Activated CD4-positive, alpha-beta T cell treated with anti-CD3 and anti-CD28 coated beads, Interleukin-2, Interleukin-6, amounts not matched to agents 100 ng/mL and 50 ng/mL, durations not matched to agents 16 hours and 8 hours (primary cell): ENCODE data around the gene MS4A15.
"Not testable (repeated sequence)": the region's sequence is repeated elsewhere in the genome, so short reads cannot be mapped to it uniquely, and the experiment has no call there.

Experiments used
- DNase-seq: peaks from one replicate; pipeline ENCODE4 v3.0.0-alpha.2; 2020

MS4A15 gene

DNA sequence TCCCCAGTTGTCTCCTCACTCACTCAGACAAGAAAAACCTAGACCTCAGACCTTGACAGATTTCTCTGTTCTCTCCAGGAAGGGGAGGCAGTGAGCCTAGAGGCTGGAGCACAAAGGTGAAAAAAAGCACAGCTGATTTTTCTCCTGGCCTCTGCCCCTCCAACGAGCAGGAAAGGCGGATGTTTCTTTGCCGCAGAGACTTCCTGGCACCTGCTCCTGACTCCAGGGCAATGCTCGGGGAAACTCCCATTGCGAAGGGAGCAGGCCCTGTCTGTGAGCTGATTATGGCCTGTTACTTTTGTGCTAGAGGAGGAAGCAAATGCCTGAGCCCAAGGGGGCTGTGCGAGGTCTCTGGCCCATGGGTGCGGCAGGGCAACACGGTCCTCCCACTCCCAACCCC is 53.9 kb downstream of the MS4A15 start:
- DNase-seq: no peak

DNA sequence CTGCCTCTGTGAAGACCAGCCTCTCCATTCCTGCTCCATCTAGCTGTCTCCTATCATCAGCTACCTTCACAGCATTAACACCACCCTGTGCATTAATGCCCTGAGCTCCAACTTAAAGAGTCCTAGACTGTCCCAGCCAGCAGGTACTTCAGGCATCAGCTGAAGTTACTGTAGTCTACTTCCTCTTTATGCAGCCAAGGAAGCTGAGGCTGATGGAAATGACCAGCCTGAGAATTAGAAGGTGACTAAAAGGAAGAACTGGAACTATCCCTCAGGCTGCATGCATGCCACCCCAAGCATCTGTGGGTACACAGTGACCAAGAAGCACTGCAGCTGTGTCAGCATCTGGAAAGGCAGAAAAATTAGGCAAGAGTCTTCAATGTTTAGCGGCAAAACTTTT is 56.7 kb downstream of the MS4A15 start:
- no peak for DNase-seq

DNA sequence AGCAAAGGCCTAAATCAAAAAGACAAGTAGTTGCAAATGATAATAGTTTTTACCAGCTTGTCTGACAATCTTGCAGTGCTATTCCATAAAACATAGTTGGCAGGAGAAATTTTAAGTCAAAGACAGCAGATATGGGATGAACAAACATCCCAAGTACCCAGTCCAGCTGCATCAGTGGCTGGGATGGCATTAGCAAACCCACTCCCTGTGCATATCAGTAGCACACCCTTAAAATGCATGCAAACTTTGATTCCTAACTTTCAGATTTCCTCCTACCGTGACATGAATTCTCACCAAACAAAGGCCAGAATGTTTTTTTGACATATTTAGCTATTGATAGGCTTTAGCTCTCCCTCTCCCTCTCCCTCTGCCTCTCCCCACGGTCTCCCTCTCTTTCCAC is 57.4 kb downstream of the MS4A15 start:
- no peak for DNase-seq

DNA sequence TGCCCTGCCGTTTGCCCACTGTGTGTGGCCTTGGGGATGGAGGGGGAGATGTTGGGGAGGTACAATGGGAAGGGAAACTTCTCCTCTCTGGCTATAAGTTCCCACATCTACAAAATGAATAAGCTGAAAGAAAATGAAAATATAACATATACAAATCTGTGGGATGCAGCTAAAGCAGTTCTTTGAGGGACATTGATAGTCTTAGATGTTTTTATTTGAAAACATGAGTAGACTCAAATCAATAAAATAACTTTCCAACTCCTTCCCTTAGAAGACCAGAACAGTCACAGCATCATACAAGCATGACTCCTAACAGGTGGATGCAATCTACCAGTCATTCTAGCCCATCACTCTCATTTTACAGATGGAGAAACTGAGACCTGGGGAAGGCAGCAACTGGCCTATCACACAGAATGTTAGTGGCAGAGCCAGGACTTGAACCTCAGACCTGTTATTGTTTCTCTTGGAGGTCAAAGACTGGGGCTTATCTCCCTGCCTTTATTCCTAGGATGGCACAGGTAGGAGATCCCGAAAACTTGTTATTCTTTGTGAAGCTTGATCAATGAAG is 60.0 kb downstream of the MS4A15 start:
- no peak for DNase-seq

DNA sequence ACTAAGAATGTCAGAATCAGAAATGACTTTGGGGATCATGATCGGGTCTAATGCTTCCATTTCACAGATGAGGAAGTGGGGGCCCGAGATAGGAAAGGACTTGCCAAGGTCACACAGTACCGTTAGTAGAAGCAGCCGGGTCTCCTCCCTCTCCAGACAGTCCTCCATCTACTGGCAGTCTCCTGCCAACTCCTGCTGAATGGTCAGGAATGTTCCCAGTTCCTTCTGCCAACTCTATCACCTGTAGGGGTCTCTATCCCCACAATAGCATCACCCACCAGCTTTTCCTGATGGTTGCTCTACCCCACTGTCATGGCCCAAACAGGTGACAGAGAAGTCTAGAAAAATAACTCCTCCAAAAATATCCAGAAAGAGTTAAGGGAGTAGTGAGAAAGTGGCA is 61.4 kb downstream of the MS4A15 start:
- DNase-seq: no peak

DNA sequence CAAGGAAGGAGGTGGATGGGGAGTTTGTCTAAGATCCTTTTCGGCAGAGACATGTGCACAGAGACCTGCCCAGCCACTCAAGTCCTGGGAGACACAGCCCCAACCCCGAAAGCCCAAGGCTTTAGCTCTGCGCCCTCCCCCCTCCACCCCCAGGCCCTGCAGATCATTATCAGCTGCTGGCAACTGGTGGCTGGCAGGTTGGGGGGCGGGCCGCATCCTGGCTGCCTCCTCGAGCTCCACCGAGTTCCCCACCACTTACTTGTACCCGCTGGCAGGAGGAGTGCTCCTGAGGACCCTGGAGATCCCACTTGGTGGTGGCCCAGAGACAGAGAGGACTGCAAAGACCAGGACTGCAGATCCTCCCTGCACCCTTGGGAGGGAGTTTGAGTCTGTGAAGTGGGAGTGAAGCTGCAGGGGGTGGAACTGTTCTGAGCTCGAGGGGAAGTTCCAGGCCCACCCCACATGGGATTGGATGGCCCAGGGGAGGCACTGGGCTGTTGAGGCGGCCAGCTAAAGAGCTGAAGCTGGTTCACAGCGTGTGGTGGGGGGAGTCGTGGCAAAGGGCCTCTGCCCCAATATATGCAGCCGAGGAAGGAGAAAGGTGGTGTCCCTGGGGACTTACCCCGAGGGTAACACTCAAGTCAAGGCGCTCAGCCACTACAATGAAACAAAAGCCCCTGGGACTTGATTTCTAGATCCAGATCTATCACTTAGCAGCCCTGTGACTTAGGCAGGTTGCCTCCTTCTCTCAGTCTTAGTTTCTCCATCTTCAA is 65.3 kb downstream of the MS4A15 start:
- no peak for DNase-seq

DNA sequence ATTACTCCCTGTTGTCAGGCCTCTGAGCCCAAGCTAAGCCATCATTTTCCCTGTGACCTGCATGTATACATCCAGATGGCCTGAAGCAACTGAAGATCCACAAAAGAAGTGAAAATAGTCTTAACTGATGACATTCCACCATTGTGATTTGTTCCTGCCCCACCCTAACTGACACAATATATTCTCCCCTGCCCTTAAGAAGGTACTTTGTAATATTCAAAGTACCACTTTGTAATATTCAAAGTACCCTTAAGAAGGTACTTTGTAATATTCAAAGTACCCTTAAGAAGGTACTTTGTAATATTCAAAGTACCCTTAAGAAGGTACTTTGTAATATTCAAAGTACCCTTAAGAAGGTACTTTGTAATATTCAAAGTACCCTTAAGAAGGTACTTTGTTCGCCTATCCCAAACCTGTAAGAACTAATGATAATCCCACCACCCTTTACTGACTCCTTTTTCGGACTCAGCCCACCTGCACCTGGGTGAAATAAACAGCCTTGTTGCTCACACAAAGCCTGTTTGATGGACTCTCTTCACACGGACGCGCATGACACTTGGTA is 67.2 kb downstream of the MS4A15 start:
- DNase-seq: not testable (repeated sequence)

DNA sequence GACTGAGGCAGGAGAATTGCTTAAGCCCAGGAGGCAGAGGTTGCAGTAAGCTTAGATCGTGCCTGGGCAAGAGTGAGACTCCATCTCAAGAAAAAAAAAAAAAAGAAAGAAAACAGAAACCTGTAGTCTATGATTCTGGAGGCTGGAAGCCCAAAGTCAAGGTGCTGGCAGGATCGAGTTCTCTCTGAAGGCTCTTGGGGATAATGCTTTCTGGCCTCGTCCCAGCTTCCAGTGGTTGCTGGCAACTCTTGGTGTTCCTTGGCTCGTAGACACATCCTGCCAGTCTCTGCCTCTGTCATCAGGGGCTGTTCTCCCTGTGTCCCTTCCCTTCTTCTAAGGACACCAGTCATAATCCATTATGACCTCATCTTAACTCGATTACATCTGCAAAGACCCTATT is 68.5 kb downstream of the MS4A15 start:
- no peak for DNase-seq

DNA sequence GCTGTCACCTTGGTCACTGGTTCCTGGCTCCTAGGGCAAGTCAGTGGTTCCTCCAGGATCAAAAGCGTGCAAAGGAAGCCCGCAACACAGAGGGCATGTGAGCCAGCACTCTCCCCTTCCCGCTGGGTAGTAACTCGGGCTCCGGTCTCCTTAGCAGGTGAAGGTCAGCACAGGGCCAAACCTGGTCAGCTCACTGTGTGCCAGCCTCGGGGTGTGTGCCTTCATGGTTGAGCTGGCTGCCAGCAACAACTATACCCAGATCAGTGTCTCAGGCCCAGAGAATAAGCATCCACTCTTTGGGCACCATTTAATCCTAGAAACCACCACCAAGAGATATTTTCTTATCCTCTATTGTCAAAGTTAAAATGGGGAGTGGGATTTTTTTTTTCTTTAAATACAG is 69.1 kb downstream of the MS4A15 start:
- no peak for DNase-seq
